T-helper 1 cell treated with Interleukin-12 subunit alpha and Interleukin-12 subunit beta and Interleukin-4 antibody, amounts not matched to agents 30 μg/mL and 1 μg/mL, for 36 hours (primary cell): ENCODE data around the gene KRT13.

ENCODE experiments used
- H3K27ac Mint-ChIP-seq: one replicate; pipeline ENCODE4 v1.8.0; 2021; ENCODE audit warnings: mild to moderate bottlenecking, mixed read lengths
- H3K27me3 Mint-ChIP-seq: one replicate; pipeline ENCODE4 v1.8.0; 2021; ENCODE audit warnings: low read depth, mixed read lengths
- H3K36me3 Mint-ChIP-seq: one replicate; pipeline ENCODE4 v1.8.0; 2021; ENCODE audit warnings: low read depth, mixed read lengths
- H3K4me1 Mint-ChIP-seq: one replicate; pipeline ENCODE4 v1.8.0; 2021; ENCODE audit warnings: low read depth, mixed read lengths
- H3K4me3 Mint-ChIP-seq: one replicate; pipeline ENCODE4 v1.8.0; 2021; ENCODE audit warnings: mild to moderate bottlenecking, moderate library complexity, mixed read lengths
- H3K9me3 Mint-ChIP-seq: one replicate; pipeline ENCODE4 v1.8.0; 2021; ENCODE audit warnings: mixed read lengths

The KRT13 gene

GRCh38 chr17:41500131-41500911, 5.1 kb downstream of the KRT13 start:
- no peaks in the 10 kb centered on the region for H3K36me3 Mint-ChIP-seq
- H3K27me3 Mint-ChIP-seq, result peaks cover 4% of the 10 kb centered on the region
- H3K9me3 Mint-ChIP-seq, result no peaks in the 10 kb centered on the region
- peaks cover 8% of the 10 kb centered on the region for H3K4me1 Mint-ChIP-seq
- H3K4me3 Mint-ChIP-seq, result no peak overlapping the region
- peak overlapping the region; percentile 8 for H3K27ac Mint-ChIP-seq

GRCh38 chr17:41499714-41500113, 5.7 kb downstream of the KRT13 start:
- H3K27me3 Mint-ChIP-seq, result peaks cover 4% of the 10 kb centered on the region
- H3K9me3 Mint-ChIP-seq, result no peaks in the 10 kb centered on the region
- no peak overlapping the region for H3K4me3 Mint-ChIP-seq
- peaks cover 8% of the 10 kb centered on the region for H3K4me1 Mint-ChIP-seq
- H3K27ac Mint-ChIP-seq, result no peak overlapping the region
- H3K36me3 Mint-ChIP-seq, result no peaks in the 10 kb centered on the region

- Mint-ChIP-seq H3K9me3 (no peaks in the 10 kb centered on the region), H3K36me3 (no peaks in the 10 kb centered on the region), H3K4me3 (no peak overlapping the region), H3K27me3 (peaks cover 4% of the 10 kb centered on the region), H3K4me1 (peaks cover 8% of the 10 kb centered on the region), H3K27ac (no peak overlapping the region)
These were observed 7.1 kb downstream of the KRT13 start for GRCh38 chr17:41498276-41498675.

GRCh38 chr17:41496803-41497484, 8.5 kb downstream of the KRT13 start:
- Mint-ChIP-seq H3K4me3 (no peak overlapping the region), H3K9me3 (no peaks in the 10 kb centered on the region), H3K36me3 (no peaks in the 10 kb centered on the region), H3K27me3 (peaks cover 7% of the 10 kb centered on the region), H3K27ac (peak overlapping the region; percentile 22), H3K4me1 (peaks cover 8% of the 10 kb centered on the region)

GRCh38 chr17:41494524-41494923, 10.9 kb downstream of the KRT13 start:
- H3K4me3 Mint-ChIP-seq, result no peak overlapping the region
- peaks cover 7% of the 10 kb centered on the region for H3K27me3 Mint-ChIP-seq
- no peak overlapping the region for H3K27ac Mint-ChIP-seq
- H3K36me3 Mint-ChIP-seq, result no peaks in the 10 kb centered on the region
- no peaks in the 10 kb centered on the region for H3K9me3 Mint-ChIP-seq
- H3K4me1 Mint-ChIP-seq, result peaks cover 8% of the 10 kb centered on the region

GRCh38 chr17:41492771-41493170, 12.6 kb downstream of the KRT13 start:
- peaks cover 7% of the 10 kb centered on the region for H3K4me1 Mint-ChIP-seq
- no peak overlapping the region for H3K27ac Mint-ChIP-seq
- no peaks in the 10 kb centered on the region for H3K36me3 Mint-ChIP-seq
- H3K27me3 Mint-ChIP-seq, result peaks cover 3% of the 10 kb centered on the region
- H3K9me3 Mint-ChIP-seq, result no peaks in the 10 kb centered on the region
- H3K4me3 Mint-ChIP-seq, result no peak overlapping the region

- H3K9me3 Mint-ChIP-seq, result no peaks in the 10 kb centered on the region
- peaks cover 7% of the 10 kb centered on the region for H3K4me1 Mint-ChIP-seq
- peaks cover 3% of the 10 kb centered on the region for H3K27me3 Mint-ChIP-seq
- no peaks in the 10 kb centered on the region for H3K36me3 Mint-ChIP-seq
- H3K4me3 Mint-ChIP-seq, result no peak overlapping the region
- H3K27ac Mint-ChIP-seq, result no peak overlapping the region
These were observed 13.1 kb downstream of the KRT13 start for GRCh38 chr17:41492351-41492750.

DNA sequence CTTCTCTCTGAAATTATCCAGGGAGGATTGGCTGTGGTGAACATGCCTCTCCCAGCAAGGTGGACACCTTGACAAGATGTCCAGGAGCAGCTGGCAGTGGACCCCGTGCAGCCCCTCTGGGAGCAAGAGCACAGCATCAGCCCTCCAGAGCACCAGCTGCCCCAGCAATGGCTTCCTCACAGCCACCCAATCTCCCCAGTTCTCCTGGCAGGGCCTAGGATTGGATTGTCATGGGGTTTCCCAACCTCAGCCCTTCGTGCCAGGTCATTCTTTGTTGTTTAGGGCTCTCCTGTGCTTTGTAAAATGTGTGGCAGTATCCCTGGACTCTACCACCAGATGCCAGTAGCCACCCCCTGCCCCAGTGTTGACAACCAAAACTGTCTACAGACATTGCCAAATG, 13.9 kb downstream of the KRT13 start:
- no peak overlapping the region for H3K27ac Mint-ChIP-seq

GRCh38 chr17:41490000-41490990, 15.1 kb downstream of the KRT13 start:
- H3K4me3 Mint-ChIP-seq, result no peak overlapping the region
- peaks cover 3% of the 10 kb centered on the region for H3K27me3 Mint-ChIP-seq
- no peaks in the 10 kb centered on the region for H3K9me3 Mint-ChIP-seq
- no peaks in the 10 kb centered on the region for H3K36me3 Mint-ChIP-seq
- no peaks in the 10 kb centered on the region for H3K4me1 Mint-ChIP-seq
- no peak overlapping the region for H3K27ac Mint-ChIP-seq

More for the DNA sequence above, 13.9 kb downstream of the KRT13 start:
- no peaks in the 10 kb centered on the region for H3K9me3 Mint-ChIP-seq
- peaks cover 3% of the 10 kb centered on the region for H3K27me3 Mint-ChIP-seq
- no peak overlapping the region for H3K4me3 Mint-ChIP-seq
- H3K4me1 Mint-ChIP-seq, result no peaks in the 10 kb centered on the region
- no peaks in the 10 kb centered on the region for H3K36me3 Mint-ChIP-seq

GRCh38 chr17:41489531-41489930, 15.9 kb downstream of the KRT13 start, which contains the start of gene KRT36:
Gene KRT36 (minus strand): TSS chr17:41489910. CDS start chr17:41489864, 46 bp downstream.
- no peak within 1 kb of the TSS for H3K27ac Mint-ChIP-seq
- H3K4me3 Mint-ChIP-seq, result no peak within 1 kb of the TSS
- H3K36me3 Mint-ChIP-seq, result no peaks in the 10 kb centered on the region
- no peaks in the 10 kb centered on the region for H3K4me1 Mint-ChIP-seq
- H3K9me3 Mint-ChIP-seq, result no peaks in the 10 kb centered on the region
- peaks cover 3% of the 10 kb centered on the region for H3K27me3 Mint-ChIP-seq

DNA sequence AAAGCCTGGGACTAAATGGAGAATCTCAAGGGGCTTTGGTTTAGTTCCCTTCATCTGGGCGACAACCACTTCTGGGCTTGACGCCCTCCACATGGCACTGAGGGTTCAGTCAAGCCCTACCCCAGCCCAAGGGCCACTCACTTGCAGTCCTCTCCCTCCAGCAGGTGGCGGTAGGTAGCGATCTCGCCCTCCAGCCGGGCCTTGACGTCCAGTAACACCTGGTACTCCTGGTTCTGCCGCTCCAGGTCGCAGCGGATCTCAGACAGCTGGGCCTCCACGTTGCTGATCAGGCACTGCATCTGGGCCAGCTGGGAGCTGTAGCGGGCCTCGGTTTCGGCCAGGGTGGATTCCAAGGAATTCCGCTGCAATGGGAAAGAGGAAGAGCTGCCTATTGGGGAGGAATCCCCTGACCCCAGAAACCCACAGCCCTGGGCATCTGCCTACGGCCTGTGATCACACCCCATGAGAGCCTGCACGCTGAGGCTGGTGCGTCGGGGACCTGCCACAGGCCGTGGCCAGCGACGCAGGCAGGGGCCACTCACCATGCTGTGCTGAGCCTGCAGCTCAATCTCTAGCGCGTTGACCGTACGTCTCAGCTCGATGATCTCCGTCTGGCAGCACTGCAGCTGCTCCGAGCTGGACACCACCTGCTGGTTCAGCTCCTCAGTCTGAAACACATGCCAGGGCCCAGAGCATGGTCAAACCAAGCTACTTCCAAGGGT, 18.4 kb downstream of the KRT13 start:
- H3K27ac Mint-ChIP-seq, result no peak overlapping the region
- no peaks in the 10 kb centered on the region for H3K4me1 Mint-ChIP-seq
- H3K9me3 Mint-ChIP-seq, result no peaks in the 10 kb centered on the region
- H3K27me3 Mint-ChIP-seq, result no peaks in the 10 kb centered on the region
- H3K4me3 Mint-ChIP-seq, result no peak overlapping the region
- no peaks in the 10 kb centered on the region for H3K36me3 Mint-ChIP-seq

- H3K4me1 Mint-ChIP-seq, result no peaks in the 10 kb centered on the region
- no peak overlapping the region for H3K27ac Mint-ChIP-seq
- H3K4me3 Mint-ChIP-seq, result no peak overlapping the region
- H3K27me3 Mint-ChIP-seq, result no peaks in the 10 kb centered on the region
- H3K36me3 Mint-ChIP-seq, result no peaks in the 10 kb centered on the region
- no peaks in the 10 kb centered on the region for H3K9me3 Mint-ChIP-seq
These were observed 19.1 kb downstream of the KRT13 start for GRCh38 chr17:41486316-41486715.

DNA sequence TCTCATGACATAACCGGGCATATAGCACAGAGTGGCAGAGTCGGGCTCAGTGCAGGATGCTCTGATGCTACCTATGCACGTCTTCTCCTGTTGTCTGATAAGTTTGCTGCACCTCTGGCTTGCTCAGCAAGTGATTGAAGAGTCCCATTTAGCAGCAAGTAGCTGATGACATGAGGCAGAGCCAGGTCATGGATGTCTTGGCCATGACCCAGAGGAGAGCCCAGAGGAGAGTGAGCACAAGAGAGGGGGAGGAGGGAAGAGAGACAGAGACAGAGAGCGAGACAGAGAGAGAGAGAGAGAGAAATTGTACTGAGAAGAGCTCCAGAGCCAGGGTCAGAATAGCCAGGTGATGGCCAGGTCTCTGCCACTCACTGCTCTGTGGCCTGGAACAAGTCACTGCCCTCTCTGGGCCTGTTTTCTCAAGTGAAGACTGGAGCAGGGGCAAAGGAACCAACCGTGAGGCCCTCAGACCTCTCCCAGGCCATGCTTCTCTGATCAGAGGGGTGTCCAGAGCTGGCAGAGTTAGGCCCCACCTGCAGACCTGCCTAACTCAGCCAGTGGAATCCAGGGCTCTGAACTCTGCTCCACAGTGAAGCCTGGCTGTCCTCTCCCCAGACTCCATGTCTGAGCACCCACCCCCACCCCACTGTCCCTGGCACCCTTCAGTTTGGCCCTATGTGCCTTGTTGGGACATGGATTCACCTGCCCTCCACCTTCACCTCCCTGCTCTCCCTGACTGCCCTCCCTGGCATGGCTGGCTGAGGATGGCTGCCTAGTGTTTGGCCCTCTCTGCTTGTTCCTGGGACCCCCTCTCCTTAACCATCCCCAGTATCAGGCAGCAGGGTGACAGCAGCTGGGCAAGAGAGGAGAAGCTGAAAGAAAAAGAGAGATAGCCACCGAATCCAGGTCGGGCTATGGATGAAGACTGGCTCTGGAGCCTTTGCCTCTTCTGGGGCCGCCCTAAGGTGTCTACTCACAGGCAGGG, 20.2 kb downstream of the KRT13 start:
- no peaks in the 10 kb centered on the region for H3K4me1 Mint-ChIP-seq
- H3K27ac Mint-ChIP-seq, result no peak overlapping the region
- no peak overlapping the region for H3K4me3 Mint-ChIP-seq

More for the DNA sequence above, 20.2 kb downstream of the KRT13 start:
- no peaks in the 10 kb centered on the region for H3K9me3 Mint-ChIP-seq
- H3K27me3 Mint-ChIP-seq, result no peaks in the 10 kb centered on the region
- no peaks in the 10 kb centered on the region for H3K36me3 Mint-ChIP-seq
